ENCODE results near the gene AQP4.

The AQP4 gene

DNA sequence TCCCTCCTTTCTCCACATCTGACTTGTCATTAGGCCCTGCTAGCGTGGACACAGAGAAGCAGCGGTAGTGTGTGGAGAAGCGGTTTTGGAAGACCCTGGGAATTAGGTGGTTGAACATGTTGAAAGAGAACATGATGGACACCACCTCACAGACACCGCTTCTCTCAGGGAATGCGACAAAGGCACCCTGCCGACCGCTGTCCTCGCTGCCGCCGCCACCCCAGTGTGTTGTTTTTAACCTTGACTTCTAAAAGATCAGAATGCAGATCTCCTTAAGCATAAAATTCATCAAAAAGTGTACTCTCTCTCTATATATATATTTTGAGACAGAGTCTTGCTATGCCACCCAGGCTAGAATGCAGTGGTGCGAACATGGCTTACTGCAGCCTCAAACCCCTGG is 33.2 kb downstream of the AQP4 start:
- no peak for DNase-seq

GRCh38 chr18:26827581-26827980 is 37.9 kb downstream of the AQP4 start:
- no peak for DNase-seq

DNA sequence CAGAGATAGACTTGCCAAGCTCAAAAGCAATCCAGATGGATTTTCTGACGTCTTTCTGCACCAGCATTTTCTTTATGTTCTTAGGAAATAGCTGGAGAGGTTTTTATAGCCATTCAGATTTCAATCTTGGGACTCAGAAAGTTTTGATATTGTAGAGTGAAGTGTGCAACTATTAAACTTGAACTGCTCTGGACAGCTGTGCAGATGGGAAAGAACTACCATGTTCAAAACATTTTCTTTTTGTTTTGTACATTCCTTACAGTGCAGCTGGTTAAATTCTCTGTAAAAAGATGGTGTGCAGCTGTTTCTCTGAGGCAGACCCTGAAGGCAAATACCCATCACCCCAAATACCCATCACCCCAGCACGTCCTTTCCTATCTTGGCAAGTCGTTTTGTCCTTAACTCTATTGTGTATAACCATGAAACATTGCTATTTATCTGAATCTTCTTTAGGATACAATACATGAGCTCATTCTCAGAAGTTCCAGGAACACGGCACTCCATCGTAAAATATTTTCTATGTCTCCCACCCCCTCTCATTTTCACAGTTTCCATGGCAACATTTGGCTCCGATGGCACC is 38.8 kb downstream of the AQP4 start:
- DNase-seq, result no peak

GRCh38 chr18:26821181-26821580 is 44.3 kb downstream of the AQP4 start:
- no peak for DNase-seq

- DNase-seq, result no peak
Measured at GRCh38 chr18:26819046-26819445, 46.5 kb downstream of the AQP4 start.

DNA sequence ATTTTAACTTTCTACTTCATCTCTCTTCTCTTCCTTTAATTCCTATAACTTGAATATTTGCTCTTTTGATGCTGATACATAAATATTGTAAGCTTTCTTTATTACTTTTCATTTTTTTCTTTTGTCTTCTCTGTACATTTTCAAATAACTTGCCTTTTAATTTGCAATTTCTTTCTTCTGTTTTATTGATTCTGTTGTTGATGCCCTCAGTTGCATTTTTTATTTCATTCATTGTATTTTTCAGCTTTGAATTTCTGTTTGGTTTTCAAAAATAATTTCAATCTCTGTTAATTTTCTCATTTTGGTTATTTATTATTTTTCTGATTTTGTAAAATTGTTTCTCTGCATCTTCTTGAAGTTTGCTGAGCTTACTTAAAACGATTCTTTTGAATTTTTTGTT is 47.0 kb downstream of the AQP4 start:
- no peak for DNase-seq

DNA sequence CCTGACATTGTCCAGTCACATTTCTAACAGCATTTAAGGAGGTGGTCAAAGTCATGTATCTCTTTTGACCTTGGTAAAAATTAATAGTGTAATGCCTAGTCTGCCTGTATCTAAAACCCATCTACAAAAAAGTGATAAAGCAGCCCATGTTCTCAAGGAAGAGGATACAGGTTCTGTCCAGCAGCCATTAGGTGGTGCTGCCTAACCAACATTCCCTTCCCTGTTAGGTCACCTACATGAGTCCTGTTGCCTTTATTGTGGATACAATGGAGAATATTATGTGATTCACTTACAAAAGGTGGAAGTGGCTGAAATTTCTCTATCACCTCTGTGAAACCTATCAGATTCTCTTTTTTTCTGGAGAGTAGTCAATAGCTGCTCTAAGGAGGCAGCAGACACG is 52.5 kb downstream of the AQP4 start:
- no peak for DNase-seq

GRCh38 chr18:26812462-26812861 is 53.0 kb downstream of the AQP4 start:
- no peak for DNase-seq

DNA sequence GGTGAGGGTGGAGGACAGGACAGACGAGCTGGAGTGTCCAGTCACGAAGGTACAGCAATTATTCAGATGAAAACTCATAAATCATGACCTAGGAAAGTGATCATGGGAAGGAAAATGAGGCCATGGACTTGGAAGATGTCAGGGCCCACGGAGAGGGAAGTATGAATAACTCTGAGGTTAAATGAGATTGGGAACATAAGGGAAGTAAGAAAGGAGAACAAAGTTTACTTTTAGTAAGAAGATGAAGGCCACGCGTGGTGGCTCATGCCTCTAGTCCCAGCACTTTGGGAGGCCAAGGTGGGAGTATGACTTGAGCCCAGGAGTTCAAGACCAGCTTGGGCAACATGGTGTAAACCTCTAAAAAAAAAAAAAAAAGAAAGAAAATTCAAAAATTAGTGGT is 56.2 kb downstream of the AQP4 start:
- DNase-seq, result no peak

DNA sequence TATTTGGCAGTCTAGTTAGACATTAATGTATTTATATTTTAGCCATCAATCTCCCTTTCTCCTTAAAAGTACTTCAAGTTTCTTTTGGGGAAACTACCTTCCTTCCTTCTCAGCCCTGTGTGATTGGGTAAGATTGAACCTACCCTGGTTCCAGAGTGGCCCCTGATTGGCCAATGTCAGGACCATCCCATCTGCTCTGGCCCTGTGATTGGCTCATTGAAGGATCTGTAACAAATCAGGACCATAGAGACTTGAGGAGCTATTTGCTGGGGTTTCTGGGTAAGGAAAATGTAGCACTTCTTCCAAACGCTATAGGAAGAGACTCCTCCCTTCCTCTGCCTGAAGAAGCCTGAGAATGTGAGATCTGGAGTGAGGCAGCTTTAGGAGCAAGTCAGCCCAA is 59.3 kb downstream of the AQP4 start:
- DNase-seq, result no peak

GRCh38 chr18:26804519-26804918 is 61.0 kb downstream of the AQP4 start:
- no peak for DNase-seq

DNA sequence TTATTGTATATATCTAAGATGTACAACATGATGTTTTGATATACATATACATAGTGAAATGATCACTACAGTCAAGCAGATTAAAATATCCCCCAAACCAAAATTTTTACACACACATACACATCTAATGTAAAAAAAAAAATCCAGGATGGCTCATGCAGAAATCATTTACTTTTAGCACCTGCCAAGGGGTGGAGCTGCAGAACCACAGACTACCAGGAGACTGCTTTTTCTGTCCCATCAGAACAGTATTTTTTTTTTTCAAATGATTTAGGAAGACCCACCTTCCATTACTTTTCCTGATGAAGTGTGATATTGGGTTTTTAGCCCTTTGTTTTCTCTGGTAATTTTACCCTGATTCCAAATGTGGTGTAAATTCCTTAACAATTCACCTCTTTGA is 61.9 kb downstream of the AQP4 start:
- DNase-seq, result no peak

DNA sequence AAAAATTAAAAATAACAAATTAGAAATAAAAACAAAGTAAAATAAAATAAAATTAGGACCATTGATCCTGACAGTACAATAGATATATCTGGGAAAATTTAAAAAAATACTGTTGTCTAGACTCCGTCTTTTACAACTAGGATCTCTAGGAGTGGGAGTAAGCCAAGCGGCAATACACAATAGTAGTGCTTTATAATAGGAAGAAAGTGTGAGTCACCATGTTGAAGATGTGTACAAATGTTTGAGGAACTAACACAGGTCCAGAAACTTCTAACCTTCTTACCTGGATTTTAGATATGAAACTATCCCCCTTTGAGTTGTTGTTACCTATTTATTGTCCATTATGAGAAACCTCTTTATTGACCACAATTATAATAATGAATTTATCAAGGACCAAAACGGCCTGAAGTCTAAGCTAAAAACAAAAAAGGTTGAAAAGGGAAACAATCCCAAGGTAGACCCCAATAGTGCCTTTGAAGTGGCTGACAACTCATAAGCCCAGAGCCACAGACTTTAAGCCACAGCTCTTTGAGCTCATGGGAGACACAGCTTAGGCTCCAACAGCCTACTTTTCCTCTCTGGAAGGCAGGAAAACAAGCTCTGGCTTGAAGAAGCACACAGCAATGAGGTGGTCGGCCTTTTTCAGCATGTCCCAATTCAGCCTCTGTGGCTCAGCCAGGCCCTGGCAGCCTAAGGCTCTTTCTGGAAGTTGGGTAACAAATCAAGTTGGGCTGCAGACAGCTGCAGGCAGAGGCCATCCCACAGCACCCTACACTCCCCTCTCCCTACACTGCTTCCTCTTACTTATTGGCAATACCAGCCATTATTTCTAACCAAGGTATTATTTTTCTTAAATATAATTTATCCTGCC is 62.9 kb downstream of the AQP4 start:
- DNase-seq, result no peak
